Stimulated activated CD8-positive, alpha-beta memory T cell treated with anti-CD3 and anti-CD28 coated beads, Interleukin-4, amount 100 ng/mL, for 4 hours (primary cell): ENCODE measurements around the gene SPHK2.
"Not testable (repeated sequence)": the region's sequence is repeated elsewhere in the genome, so short reads cannot be mapped to it uniquely, and the experiment has no call there.

Experiments used
- DNase-seq, 2 donors: peaks; one replicate each; pipeline ENCODE4 v3.0.0-alpha.2; 2020; ENCODE audit warnings: low read depth in 2 of 2, low spot score in 1 of 2

The SPHK2 gene

DNA sequence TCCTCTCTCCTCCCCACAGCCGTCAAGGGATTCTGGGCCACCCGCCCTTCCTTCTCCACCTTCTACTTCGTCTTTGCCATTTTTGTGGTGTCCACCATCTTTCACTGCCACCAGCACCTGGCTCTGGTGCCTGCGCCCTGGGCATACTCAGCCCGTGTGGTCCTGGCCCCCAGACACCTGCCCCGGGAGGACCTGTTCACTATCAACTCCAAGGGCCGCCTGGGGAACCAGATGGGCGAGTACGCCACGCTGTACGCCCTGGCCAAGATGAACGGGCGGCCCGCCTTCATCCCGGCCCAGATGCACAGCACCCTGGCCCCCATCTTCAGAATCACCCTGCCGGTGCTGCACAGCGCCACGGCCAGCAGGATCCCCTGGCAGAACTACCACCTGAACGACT, 60.7 kb downstream of the SPHK2 start:
- not testable (repeated sequence) for DNase-seq
